Parathyroid adenoma (tissue), 2 donors: ENCODE data around the gene LAMA5.

Experiments
- H2AFZ ChIP-seq: fragments of 300-600 bp; sonication (generic); one replicate; pipeline ENCODE4 v1.7.0; 2017; ENCODE audit warnings: antibody characterized with exemption, mild to moderate bottlenecking
- H3K27ac ChIP-seq: fragments of 300-600 bp; sonication (generic); one replicate; pipeline ENCODE4 v1.7.0; 2017
- H3K27me3 ChIP-seq: fragments of 300-600 bp; sonication (generic); one replicate; pipeline ENCODE4 v1.7.0; 2017; ENCODE audit warnings: low read length; ENCODE audit not compliant: control insufficient read depth, insufficient read depth
- H3K36me3 ChIP-seq: fragments of 300-600 bp; sonication (generic); one replicate; pipeline ENCODE4 v1.7.0; 2017; ENCODE audit warnings: low read length; ENCODE audit not compliant: control insufficient read depth, insufficient read depth
- H3K4me1 ChIP-seq: fragments of 300-600 bp; sonication (generic); one replicate; pipeline ENCODE4 v1.7.0; 2017; ENCODE audit warnings: control low read depth
- H3K4me2 ChIP-seq: fragments of 300-600 bp; sonication (generic); one replicate; pipeline ENCODE4 v1.7.0; 2017; ENCODE audit warnings: low read length
- H3K4me3 ChIP-seq: fragments of 300-600 bp; sonication (generic); one replicate; pipeline ENCODE4 v1.7.0; 2017; ENCODE audit warnings: low read depth, low read length
- H3K79me2 ChIP-seq: fragments of 300-600 bp; sonication (generic); one replicate; pipeline ENCODE4 v1.7.0; 2017; ENCODE audit warnings: control low read depth
- H3K9ac ChIP-seq: fragments of 300-600 bp; sonication (generic); one replicate; pipeline ENCODE4 v1.7.0; 2017; ENCODE audit warnings: mild to moderate bottlenecking
- H3K9me3 ChIP-seq: fragments of 300-600 bp; sonication (generic); one replicate; pipeline ENCODE4 v1.7.0; 2017; ENCODE audit warnings: low read length; ENCODE audit not compliant: control insufficient read depth
- CTCF ChIP-seq: fragments of 300-600 bp; sonication (generic); IDR thresholded peaks from one replicate; pipeline ENCODE4 v1.7.0; 2017; ENCODE audit warnings: antibody characterized with exemption, mild to moderate bottlenecking
- donor health status: primary hyperparathyroidism.

Gene LAMA5

GRCh38 chr20:62369815-62370114, 2.7 kb upstream of the LAMA5 start:
- H3K27ac ChIP-seq = no peak overlapping the region
- H3K4me3 ChIP-seq = no peak overlapping the region
- H3K79me2 ChIP-seq = peaks cover 2% of the 10 kb centered on the region
- H3K27me3 ChIP-seq = no peaks in the 10 kb centered on the region
- no peak for TF ChIP-seq CTCF
- H3K4me1 ChIP-seq = peaks cover 44% of the 10 kb centered on the region
- H3K9ac ChIP-seq = no peak overlapping the region
- no peaks in the 10 kb centered on the region for H3K36me3 ChIP-seq
- no peak overlapping the region for H3K4me2 ChIP-seq
- no peak overlapping the region for H2AFZ ChIP-seq
- H3K9me3 ChIP-seq = no peaks in the 10 kb centered on the region

DNA sequence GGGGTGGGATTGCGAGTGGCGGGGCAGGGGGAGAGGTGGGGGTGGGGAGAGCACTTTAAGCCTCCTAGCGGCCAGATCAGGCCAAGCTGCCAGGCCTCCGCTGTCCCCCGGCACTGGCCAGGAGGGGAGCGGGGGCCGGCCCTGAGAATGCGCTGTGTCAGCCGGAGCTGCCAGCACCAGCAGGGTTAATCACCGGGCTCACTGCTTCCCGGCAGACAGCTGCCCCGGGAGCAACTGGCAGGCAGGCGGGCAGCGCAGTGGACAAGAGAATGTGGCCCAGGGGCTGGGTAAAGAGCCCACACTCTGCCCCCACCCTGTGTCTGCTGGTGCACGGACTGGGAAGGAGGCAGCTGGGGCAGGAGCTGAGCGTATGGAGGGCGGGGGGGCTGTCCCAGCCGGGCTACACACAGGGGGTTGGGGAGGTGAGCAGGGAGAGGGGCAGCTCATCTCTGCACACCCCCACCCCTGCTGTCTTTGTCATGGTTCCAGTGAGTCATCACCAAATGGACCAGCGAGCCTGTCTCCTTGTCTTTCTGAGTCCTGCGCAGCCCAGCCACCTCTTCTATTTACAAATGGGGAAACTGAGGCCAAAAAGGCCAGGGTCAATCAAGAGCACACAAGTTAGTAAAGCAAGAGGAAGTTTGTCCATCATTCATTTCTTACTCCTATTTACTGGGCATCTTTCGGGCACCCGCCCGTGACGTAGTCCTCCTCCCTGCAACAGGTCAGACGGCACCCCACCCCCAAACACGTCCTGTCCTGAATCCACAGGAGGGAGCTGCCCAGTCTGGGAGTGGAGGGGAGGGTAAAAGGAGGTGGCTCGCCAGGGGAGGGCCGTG, 2.1 kb upstream of the LAMA5 start:
- Histone ChIP-seq H3K27me3 (no peaks in the 10 kb centered on the region), H3K36me3 (no peaks in the 10 kb centered on the region), H3K9me3 (no peaks in the 10 kb centered on the region), H3K4me3 (peak overlapping the region; percentile 4), H3K79me2 (peaks cover 2% of the 10 kb centered on the region), H3K9ac (no peak overlapping the region), H3K4me1 (peaks cover 40% of the 10 kb centered on the region), H3K4me2 (peak overlapping the region; percentile 60), H3K27ac (no peak overlapping the region), H2AFZ (no peak overlapping the region)
- peak; percentile 22 for TF ChIP-seq CTCF

DNA sequence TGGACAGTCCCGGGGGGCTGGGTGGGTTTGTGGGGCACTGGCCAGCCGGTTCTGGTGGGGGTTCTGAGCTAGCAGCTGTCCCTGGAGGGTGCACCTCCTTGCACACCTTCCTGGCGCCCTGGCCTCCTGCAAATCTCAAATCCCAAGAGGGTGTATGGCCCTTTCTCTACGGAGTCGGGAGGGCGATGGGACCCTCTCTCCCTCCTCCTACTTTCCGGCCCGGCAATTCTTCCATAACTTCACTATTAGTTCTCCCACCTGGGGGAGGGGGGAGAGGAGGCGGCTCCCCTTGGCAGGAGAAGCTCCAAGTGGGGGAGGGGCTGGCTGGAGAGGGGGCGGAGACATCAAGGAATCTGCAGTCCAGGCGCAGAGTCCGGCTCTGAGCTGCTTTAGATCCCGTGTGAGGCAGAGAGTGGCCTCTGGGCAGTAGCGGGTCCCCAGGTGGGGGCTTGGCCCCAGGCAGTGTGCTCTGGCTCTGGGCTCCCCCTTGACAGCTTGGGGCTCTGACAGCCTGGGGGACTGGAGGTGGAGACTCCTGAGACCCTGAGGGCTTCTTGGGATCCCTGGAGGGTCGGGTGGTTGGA, 1.4 kb upstream of the LAMA5 start:
- no peak overlapping the region for H3K27ac ChIP-seq
- H3K4me1 ChIP-seq = peaks cover 36% of the 10 kb centered on the region
- no peak overlapping the region for H2AFZ ChIP-seq

DNA sequence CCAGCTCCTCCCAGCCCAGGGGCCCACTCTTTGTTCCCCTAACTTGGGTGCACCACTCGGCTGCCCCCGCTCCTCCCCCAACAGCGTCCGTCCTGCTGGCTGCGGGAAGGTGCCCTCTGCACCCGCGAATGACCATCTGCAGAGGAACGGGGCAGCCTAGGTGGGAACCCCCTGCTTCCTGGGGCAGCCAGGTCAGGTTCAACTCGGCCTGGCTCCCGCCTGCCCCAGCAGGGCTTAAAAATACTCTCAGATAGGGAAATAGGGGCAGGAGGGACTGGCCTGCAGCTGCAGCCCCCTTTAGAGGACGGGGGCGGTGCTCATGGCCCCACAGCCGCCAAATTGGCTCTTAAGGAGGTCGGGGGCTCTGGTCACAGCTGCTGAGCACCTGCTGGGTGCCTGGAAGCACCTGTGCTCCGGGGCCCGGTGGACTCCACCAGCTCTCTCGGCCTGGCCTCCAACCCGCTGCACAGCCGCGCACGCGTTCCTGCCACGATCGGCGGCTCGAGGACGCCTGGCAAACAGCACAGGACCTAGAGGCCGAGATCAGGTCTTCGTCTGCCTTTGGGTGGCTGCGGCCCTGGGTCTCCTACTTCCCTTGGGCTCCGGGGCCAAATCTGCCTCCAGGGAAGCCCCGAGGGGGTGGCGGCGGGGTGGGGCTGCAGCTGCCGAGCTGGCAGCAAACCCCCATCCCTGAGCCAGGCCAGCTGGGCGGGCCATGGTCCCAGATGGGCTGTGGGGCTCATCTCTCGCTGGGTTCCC, 700 bp upstream of the LAMA5 start:
- Histone ChIP-seq H3K4me2 (peak overlapping the region; percentile 84), H3K36me3 (no peaks in the 10 kb centered on the region), H3K27ac (peak overlapping the region; percentile 15), H3K27me3 (no peaks in the 10 kb centered on the region), H3K9ac (no peak overlapping the region), H3K4me1 (peaks cover 36% of the 10 kb centered on the region), H3K79me2 (peaks cover 2% of the 10 kb centered on the region), H2AFZ (peak overlapping the region; percentile 94), H3K4me3 (peak overlapping the region; percentile 52), H3K9me3 (no peaks in the 10 kb centered on the region)
- TF ChIP-seq CTCF = no peak

More for the DNA sequence above, 1.4 kb upstream of the LAMA5 start:
- Histone ChIP-seq H3K4me3 (peak overlapping the region; percentile 14), H3K9me3 (no peaks in the 10 kb centered on the region), H3K4me2 (peak overlapping the region; percentile 64), H3K36me3 (no peaks in the 10 kb centered on the region), H3K9ac (no peak overlapping the region), H3K27me3 (no peaks in the 10 kb centered on the region), H3K79me2 (peaks cover 2% of the 10 kb centered on the region)
- TF ChIP-seq CTCF = no peak
